Glomerular visceral epithelial cell (primary cell): ENCODE measurements around the gene PRMT2.
A peak's percentile ranks its signal among the peaks of the same experiment; 100 is the strongest.

ENCODE experiments used
- DNase-seq: peaks from one replicate; pipeline ENCODE4 v3.0.0-alpha.2; 2016; ENCODE audit errors: extremely low spot score

The PRMT2 gene

GRCh38 chr21:46635324-46636180 lies at the start of gene PRMT2:
Gene PRMT2 (plus strand): TSS chr21:46635674. CDS start chr21:46636952, 1,278 bp downstream.
- DNase-seq = peak; percentile 99

- no peak for DNase-seq
These were observed 41.2 kb upstream of the PRMT2 start for GRCh38 chr21:46594276-46594675.

GRCh38 chr21:46596201-46596600 lies 39.3 kb upstream of the PRMT2 start:
- no peak for DNase-seq

GRCh38 chr21:46597031-46597430 lies 38.4 kb upstream of the PRMT2 start:
- no peak for DNase-seq

- no peak for DNase-seq
These were observed 37.6 kb upstream of the PRMT2 start for GRCh38 chr21:46597896-46598343.

GRCh38 chr21:46598581-46599572 lies 36.6 kb upstream of the PRMT2 start:
- DNase-seq = peak; percentile 63

- DNase-seq = no peak
These were observed 35.2 kb upstream of the PRMT2 start for GRCh38 chr21:46600305-46600704.

- no peak for DNase-seq
These were observed 34.5 kb upstream of the PRMT2 start for GRCh38 chr21:46600978-46601377.

GRCh38 chr21:46603228-46603627 lies 32.2 kb upstream of the PRMT2 start:
- no peak for DNase-seq

GRCh38 chr21:46604329-46604974 lies 31.0 kb upstream of the PRMT2 start:
- no peak for DNase-seq

- no peak for DNase-seq
These were observed 30.3 kb upstream of the PRMT2 start, which contains the start of gene S100B for GRCh38 chr21:46604975-46605766. Gene S100B (minus strand): TSS chr21:46605082. CDS start chr21:46602415, 2,667 bp downstream.

- no peak for DNase-seq
These were observed 29.6 kb upstream of the PRMT2 start for GRCh38 chr21:46605767-46606426.

- DNase-seq = no peak
These were observed 29.1 kb upstream of the PRMT2 start for GRCh38 chr21:46606427-46606813.

GRCh38 chr21:46607636-46608035 lies 27.8 kb upstream of the PRMT2 start:
- no peak for DNase-seq

GRCh38 chr21:46608672-46609111 lies 26.8 kb upstream of the PRMT2 start:
- DNase-seq = no peak

- DNase-seq = no peak
These were observed 25.3 kb upstream of the PRMT2 start for GRCh38 chr21:46610018-46610701.

GRCh38 chr21:46613391-46613790 lies 22.1 kb upstream of the PRMT2 start:
- DNase-seq = no peak

- DNase-seq = no peak
These were observed 19.4 kb upstream of the PRMT2 start for GRCh38 chr21:46616050-46616449.

- no peak for DNase-seq
These were observed 18.8 kb upstream of the PRMT2 start for GRCh38 chr21:46616656-46617055.
